ENCODE results near the gene NHLH1.

Gene NHLH1

DNA sequence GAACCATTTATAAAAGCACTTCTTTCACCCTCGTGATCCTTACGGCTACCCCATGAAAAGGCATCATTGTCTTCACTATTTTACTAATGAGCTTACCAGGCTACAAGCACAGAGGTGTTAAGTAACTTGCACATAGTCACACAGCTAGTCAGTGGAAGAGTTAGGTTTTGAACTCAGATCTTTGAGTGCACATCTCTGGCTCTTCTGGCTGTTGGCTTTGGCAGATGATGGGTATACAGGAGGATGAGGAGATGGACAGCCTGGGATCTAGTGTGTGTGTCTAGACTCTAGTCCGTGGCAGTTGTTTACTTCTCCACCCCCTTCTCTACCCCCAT, 45.1 kb downstream of the NHLH1 start:
- no peak for DNase-seq (ENCODE audit: low spot score)

DNA sequence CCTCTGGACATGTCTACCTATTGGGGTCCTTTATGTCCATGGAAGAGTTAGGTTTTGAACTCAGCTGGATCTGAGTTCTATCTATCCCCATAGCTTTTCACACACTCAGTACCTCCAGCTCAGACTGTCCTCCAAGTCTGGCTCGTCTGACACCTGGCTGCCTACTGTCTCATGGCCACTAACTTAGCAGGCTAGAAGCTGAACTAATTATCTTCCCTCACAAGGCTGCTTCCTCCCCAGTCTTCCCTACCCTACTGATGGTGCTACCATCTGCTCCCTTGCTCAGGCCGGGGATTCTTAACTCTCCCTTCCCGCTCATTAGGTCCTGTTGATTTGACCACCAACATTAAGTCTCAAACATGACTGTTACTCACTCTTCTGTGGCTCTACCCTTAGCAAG, 46.8 kb downstream of the NHLH1 start:
- DNase-seq (ENCODE audit: low spot score), result no peak

DNA sequence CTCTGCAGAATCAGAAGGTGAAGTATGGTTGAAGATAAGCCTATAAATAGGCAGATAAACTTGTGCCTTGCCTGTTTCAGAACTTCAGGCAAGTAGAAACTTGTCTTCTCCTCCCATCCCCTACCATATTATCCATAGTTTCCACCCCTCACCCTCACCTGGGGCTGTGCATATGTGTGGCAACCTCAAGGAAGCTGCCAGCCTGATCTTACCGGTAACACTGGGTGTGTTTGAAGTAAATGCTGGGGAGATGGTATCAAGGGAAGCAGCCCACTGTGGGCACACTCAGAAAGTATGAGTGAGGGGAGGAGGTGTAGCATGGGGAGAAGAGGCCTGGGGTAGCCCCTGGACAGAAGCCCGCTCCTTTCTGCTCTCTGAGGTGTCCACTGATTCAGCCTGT, 48.0 kb downstream of the NHLH1 start:
- DNase-seq (ENCODE audit: low spot score), result no peak

DNA sequence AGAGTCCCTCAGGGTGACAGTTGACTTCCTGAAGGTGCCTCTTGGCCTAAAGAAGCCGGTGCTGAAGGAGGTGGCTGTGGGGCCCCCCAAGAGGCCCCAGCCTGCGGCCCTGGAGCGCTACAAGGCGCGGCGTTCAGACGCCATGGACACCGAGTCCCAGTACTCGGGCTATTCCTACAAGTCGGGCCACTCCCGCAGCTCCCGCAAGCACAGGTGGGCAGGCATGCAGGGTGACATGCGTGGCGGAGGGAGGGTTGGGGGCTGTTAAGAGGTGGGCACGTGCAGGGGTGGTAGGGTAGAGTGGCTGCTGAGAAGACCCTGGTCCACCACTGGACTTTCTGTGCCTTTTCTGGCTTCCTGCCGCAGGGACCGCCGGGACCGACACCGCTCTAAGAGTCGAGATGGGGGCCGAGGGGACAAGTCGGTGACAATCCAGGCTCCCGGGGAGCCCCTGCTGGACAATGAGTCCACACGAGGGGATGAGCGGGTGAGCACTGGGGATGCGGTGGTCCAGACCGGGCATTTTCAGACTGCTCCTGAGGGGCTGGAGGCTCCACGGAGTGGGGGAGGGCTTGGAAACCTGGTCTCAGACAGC, 48.9 kb downstream of the NHLH1 start:
- DNase-seq (ENCODE audit: low spot score), result no peak

DNA sequence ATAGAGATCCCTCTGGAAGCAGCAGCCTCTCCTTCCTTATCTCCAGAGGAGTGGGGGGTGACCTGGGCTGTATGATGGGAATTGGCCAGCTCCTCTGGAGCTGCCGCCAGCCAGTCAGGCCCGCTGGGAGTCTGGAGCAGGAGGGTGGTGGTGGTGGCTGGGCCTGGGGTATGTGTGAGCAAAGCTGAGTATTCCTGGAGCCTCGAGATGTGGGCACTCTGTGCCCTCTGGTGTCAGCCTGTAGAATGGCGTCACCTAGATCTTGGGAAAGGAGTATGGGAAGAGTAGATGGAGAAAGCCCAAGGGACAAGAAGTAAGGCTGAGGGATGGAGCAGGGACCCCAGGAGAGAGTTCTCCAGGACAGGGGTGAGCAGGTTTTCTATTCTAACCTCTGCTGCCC, 49.5 kb downstream of the NHLH1 start:
- DNase-seq (ENCODE audit: low spot score), result peak; percentile 42

DNA sequence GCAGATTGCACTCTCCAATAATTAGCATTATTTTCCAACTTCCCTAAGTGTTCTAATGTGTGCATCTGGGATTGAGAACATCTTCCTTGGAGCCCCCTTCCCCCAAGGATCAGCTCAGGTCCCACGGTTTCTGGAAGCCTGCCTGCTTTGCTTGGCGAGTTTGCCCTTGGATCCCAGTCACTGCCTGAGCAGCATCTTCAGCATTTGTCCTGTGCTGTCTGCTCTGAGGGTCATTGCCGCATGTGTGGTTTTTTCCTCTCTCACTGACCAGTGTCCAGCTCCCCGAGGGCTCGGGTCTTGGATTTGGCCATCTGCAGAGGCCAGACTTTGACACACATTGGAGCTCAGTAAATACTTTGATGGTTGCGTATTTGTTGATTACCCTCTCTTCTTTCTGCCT, 51.6 kb downstream of the NHLH1 start:
- no peak for DNase-seq (ENCODE audit: low spot score)

DNA sequence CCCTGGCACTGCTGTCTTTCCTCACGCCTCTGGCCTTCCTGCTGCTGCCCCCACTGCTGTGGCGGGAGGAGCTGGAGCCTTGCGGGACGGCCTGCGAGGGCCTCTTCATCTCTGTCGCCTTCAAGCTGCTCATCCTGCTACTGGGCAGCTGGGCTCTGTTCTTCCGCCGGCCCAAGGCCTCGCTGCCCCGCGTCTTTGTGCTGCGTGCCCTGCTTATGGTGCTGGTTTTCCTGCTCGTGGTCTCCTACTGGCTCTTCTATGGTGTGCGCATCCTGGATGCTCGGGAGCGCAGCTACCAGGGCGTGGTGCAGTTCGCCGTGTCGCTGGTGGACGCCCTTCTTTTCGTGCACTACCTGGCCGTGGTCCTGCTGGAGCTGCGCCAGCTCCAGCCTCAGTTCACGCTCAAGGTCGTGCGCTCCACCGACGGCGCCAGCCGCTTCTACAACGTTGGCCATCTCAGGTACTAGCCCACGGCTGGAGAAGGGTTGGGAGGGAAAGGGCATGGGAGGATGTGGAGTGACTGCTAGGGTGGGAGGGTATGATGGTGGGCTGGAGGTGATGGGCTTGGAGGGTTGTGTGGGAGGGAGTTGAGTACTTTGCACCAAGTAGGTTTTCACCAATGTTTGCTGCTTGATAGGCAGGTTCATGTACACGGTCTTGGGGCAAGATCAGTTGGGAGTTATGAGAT, 52.4 kb downstream of the NHLH1 start:
- no peak for DNase-seq (ENCODE audit: low spot score)

DNA sequence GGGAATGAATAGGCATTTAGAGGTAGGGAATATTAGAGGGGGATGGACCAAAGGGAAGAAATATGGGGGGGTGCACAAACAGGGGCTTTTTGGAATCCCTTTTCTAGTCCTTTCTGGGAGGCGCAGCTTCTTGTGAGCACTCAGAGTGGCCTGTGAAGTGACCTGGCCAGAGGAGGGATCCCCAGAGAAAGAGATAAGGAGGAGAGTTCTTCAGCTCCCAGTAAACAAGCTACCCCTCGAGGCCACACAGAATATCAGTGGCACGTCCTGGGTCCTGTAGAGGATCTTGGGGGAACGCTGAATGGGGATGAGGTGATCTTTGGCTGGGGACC, 52.9 kb downstream of the NHLH1 start:
- DNase-seq (ENCODE audit: low spot score), result no peak

DNA sequence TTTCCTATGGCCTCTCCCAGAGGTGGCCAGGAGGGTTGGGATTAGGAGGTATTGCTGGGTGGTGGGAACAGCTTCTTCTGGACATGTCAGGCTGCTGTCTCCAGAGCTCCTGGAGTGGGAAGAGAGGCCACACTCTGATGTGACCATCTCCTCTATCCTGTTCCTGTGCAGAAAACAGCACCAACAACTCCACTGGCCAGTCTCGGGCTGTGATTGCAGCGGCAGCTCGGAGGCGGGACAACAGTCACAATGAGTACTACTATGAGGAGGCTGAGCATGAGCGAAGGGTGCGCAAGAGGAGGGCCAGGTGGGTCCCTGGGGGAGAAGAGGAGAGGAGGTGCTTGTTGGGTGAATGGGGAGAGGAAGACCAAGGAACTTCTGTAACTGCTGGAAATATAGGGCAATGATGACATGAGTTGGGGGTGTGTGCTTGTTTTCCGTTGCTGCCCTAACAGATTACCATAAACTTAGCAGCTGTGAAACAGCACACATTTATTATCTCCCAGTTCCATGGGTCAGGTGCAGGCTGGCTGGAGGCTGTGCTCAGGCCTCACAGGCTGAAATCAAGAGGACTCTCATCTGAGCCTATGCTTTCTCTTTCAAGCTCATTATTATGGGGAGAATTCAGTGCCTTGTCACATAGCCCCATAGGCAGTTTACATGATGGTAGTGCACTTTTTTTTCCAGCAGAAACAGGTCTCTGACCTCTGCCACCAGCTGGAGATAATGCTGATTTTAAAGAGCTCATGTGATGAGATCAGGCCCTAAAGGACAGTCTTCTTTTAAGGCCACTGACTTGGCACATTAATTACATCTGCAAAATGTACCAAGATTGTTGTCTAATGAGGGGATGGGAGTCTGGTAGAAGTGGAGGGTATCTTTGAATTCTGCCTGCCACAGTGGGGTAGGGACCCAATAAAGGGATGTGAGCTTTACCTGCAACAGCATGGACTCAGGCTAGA, 54.3 kb downstream of the NHLH1 start:
- DNase-seq (ENCODE audit: low spot score), result no peak

DNA sequence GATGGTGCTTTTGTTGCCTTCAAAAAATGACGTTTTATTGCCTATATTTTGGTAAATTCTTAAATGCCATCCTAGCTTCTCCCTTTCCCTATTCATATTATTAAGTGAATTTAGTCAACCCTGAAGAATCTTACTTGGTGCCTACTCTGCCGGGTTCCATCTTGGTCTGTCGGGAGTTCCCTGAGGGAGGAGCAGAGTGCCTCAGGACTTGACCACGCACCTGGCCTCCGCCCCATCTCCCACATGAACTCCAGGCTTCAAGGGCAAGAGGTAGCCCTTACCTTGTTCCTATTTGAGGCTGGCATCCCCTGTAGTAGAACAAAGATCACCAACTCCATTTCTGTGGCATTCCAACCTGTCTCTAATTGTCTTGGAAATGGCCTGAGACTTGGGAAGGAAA, 55.0 kb downstream of the NHLH1 start:
- no peak for DNase-seq (ENCODE audit: low spot score)
